NCI-H526 treated with DMSO at 0.1 percent for 48 hours (cell line): ENCODE data around the gene INAVA.

Source experiments
- DNase-seq: peaks from one replicate; lab custom pipeline; 2025; lab: John Stamatoyannopoulos, UW

INAVA gene

DNA sequence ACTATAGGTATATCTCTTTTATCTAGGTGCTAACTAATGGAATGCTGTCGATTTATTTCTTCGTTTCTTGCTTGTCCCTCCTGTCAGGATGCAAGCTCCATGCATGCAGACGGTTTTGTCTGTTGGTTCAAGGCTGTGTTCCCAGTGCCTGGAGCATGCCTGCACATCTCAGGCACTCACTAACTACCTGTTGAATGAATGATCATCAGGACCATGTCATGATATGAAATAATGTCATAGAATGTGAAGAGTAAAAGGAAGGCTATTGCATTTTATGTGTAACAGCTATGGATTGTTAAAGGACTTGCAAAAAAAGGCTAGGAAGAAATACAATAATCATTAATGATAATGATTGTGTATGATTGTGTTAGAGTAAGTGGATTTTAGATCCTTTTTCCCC, 17.7 kb upstream of the INAVA start:
- no peak for DNase-seq

GRCh38 chr1:200877839-200878551, 16.7 kb upstream of the INAVA start:
- DNase-seq: no peak

- no peak for DNase-seq
Measured at GRCh38 chr1:200880212-200880611, 14.5 kb upstream of the INAVA start.

GRCh38 chr1:200883118-200883517, 11.6 kb upstream of the INAVA start:
- no peak for DNase-seq

DNA sequence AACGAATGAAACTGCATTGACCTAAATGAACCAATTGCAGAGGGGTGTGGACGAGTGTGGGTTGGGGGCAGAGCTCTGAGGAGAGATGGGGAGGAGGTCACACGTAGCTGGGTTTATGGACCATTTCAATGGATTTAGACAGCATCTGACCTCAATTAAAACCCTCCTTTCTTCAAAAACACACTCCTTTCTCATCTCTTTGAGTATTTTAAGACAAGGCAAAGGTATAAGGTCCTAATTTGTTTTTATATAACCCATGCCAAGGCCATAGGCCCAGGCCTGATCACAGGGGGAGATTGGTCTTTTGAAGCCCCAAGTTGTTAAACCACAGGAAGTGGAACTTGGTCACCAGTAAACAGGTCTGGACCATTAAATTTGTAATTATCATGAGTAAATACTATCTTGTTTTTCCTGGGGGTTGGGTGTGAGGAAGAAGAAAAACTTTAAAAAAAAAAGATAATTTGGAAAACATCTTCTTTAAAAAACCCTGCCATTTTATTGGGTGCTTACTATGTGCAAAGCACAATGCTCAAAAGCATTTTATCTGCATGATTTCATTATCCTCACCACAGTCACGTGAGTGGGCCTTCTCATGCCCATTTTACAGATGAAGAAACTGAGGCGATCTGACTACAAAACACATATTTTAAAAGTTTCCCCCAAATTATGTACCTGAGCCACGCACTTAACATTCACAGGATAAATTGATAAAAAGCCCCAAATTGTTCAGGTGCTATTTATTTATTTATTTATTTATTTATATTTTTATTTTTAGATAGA, 8.9 kb upstream of the INAVA start:
- DNase-seq: no peak

- no peak for DNase-seq
Measured at GRCh38 chr1:200886594-200886993, 8.1 kb upstream of the INAVA start.

- DNase-seq: no peak
Measured at GRCh38 chr1:200887036-200887435, 7.7 kb upstream of the INAVA start.

- DNase-seq: no peak
Measured at GRCh38 chr1:200887772-200888348, 6.8 kb upstream of the INAVA start.

DNA sequence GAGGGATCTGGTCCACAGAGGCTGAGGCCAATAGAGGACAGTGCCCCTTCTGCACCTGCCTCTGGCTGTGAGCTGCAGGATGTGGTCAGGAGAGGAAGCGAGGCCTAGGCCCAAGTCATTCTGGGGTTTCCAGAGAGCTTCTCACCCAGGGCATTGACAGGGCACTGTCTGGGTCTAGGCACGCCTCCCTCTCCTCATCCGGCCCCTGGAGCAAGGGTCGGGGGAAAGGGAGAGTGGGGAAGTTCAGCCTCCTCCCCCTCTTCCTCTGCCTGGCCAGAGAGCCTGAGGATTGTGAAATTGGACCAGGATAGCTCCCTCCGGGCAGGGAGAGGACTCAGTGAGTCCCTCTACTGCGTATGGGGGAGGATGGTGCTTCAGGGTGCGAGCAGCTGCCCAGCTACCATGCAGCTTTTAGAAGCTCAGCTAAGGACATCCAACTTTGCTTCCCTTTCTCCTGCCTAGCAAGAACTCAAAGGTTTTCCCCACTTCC, 6.3 kb upstream of the INAVA start:
- no peak for DNase-seq

- DNase-seq: no peak
Measured at GRCh38 chr1:200889571-200889970, 5.1 kb upstream of the INAVA start.

- DNase-seq: no peak
Measured at GRCh38 chr1:200890027-200890426, 4.7 kb upstream of the INAVA start.

DNA sequence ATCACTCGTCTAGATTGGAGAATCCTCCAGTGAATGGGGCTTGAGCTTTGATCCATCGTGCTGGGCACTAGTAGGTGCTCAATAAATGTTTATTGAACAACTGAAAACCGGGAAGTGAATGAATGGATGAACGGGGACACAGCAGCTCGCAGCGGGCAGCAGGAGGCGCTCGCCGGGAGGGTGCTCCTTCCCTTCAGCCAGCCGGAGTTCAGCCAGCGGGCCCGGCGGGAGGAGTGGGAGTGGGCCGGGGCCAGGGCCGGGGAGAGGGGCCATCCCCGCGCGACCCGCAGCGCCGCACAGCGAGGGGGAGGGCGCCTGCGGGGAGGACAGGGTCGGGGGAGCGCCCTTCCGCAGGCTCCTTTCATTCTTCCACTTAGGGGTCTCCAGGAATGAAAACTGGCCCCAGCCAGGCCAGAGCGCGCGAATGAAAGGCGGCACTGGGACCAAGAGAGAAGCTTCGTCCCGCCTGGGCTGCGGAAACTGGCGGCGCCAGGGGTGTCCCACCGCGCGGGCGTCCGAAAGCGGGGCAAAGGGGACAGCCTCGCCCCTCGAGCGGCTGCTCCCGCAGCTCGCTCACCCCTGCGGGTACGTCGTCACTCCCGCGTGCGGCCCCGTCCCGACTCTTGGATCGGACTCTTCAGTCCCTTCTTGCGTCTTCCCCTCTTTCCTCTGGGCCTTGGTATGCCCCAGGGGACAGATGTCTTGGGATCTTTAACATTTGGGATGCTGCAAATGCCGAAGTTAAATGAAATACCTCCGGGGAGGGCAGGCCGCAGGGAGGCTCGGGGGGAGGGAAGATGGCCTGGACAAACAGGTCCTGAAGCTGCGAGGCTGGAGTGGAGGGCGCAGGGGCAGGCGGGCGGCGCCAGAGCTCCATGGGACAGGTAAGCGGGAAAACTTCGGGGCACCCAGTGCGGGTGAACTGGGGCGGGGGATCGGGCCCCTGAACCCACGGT, 3.6 kb upstream of the INAVA start:
- peak; percentile 16 for DNase-seq

DNA sequence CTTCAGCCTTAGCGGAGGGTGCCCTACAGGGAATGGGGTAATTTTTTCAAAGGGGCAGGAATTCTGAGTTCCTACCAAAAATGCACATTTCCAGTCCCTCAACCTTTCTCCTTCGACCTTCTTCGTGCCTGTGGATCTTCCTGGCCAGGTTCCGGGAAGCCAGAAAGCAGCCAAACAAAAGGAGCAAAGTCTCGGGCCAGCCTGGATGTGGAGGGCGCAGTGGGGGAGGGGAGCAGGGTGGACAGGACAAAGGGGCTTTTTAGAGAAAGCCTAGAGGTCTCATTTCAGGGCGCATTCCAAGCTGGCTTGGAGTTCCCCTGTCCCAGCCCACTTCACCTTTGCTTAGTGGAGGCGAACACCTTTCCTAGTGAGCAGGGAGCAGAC, 2.9 kb upstream of the INAVA start:
- no peak for DNase-seq

- DNase-seq: no peak
Measured at GRCh38 chr1:200892546-200892945, 2.2 kb upstream of the INAVA start.

- no peak for DNase-seq
Measured at GRCh38 chr1:200892958-200893357, 1.7 kb upstream of the INAVA start.

DNA sequence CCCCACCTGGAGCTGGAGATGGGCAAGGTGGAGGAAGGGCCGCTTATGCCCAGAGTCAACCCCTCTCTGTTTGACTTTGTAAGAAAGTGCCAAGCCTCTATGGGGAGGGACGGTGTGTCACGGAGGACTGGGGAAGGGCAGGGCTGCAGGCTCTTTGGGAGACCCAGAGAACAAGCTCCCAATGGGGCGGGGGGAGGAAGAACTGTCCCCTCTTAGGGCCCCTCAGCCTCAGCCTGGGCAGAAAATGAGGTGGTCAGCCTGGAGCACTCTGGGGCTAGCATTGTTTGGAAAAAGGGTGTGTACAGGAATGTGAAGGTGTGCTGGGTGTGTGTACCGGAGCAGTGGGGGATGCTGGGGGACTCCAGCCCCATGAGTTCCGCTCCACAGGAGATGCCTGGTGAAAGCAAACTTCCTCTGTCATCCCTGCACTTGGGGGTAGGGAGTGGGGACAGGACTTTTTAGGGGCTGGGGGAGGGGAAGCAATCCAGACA, 1.2 kb upstream of the INAVA start:
- no peak for DNase-seq

DNA sequence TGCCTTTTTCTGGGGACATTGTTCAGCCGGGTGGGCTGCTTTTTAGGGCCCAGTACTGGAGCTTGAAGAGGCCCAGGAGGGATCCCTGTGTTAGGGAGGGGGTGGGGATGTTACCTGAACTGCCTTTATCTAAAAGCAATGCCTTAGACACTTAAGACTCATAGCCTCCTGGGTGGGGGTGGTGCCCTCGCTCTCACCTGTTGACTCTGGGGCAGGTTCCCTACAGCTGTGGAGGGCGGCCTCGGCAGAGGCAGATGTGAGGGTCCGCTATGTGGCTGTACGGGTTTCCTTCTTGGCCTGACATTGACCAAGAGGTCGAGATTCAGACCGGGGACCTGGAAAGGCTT, 716 bp downstream of the INAVA start:
- DNase-seq: no peak

- DNase-seq: no peak
Measured at GRCh38 chr1:200895801-200896530, 1.3 kb downstream of the INAVA start.

DNA sequence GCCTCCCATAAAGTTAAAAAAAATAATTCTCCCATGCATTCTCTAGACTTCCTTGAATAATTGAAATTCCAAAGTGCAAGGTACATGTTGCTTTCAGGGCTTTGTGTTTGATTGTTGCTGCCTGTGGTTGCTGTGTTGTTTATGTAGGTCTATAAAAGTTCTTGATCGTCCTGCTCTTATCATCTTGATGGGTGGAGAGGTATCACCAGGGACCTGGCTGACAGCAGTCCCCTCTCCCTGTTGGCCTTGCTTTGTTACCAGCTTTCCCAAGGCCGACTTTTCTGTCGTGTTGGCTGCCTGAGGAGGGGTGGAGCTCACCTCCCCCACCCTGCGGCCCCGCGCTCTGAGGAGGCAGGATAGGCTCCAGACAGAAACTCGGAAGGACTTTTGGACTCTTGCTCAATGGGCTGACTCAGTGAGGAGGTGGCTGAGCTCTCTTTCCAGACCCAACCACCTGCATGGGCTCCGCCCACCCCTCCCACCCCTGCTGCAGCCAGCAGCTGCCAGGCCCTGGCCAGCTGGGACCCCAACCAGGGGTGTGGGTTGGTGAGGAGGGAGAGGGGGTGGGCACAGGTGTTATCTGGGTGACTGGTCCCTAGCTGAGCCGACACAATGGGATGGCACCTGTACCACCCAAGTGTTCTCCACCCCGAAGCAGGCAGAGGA, 2.0 kb downstream of the INAVA start:
- DNase-seq: no peak

GRCh38 chr1:200897259-200897658, 2.6 kb downstream of the INAVA start:
- DNase-seq: no peak

DNA sequence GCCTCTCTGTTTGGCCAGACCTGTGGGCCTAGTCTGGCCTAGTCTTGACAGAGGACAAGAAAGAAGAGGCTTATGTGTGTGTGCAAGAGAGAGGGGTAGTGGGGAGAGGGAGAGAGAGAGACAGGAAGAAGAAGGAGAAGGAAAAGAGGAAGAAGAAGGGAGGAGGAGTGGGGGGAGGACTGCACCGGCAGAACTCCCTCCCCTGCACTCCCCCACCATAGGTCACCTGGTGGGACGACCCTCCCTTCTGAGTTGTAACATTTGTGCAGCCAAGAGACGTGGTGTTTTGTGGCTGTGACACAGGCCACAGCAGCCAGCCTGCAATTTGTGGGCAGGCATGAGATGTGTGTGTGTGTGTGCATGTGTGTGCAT, 4.3 kb downstream of the INAVA start:
- no peak for DNase-seq
